ENCODE measurements around the gene PEPD.

The PEPD gene

GRCh38 chr19:33500586-33500985 is 21.0 kb downstream of the PEPD start:
- H4K91ac ChIP-seq (ENCODE audit: low read length) = no peak overlapping the region
- peaks cover 34 to 57% of the 10 kb centered on the region in 2 experiments for H3K36me3 ChIP-seq (ENCODE audit: control insufficient read depth in 1 of 2, insufficient read depth in 2 of 2, low read depth in 1 of 2, low read length in 2 of 2)
- no peak overlapping the region for H3K9ac ChIP-seq (ENCODE audit: low read length)
- no peak overlapping the region for H2BK120ac ChIP-seq (ENCODE audit: low read depth, low read length)
- H2AK5ac ChIP-seq (ENCODE audit: low read length, severe bottlenecking) = no peak overlapping the region
- H4K8ac ChIP-seq (ENCODE audit: low read length) = no peak overlapping the region
- H3K18ac ChIP-seq (ENCODE audit: low read depth in 1 of 2, low read length in 2 of 2) = no peak overlapping the region
- no peaks in the 10 kb centered on the region for H3K4me1 ChIP-seq (ENCODE audit: control insufficient read depth, insufficient read depth, low read depth, low read length)
- H2BK15ac ChIP-seq (ENCODE audit: low read depth, poor library complexity, severe bottlenecking) = no peak overlapping the region
- H3K27ac ChIP-seq (ENCODE audit: low read length, poor library complexity, severe bottlenecking) = no peak overlapping the region
- H3K79me1 ChIP-seq (replicated peaks; ENCODE audit: low read length, poor library complexity, severe bottlenecking) = peaks cover 2% of the 10 kb centered on the region
- H3K4ac ChIP-seq (ENCODE audit: low read depth in 1 of 2, low read length in 2 of 2) = no peak overlapping the region
- DNase-seq = no peak
- no peak overlapping the region for H3K23ac ChIP-seq (ENCODE audit: low read length in 2 of 2)
- WGBS = 90% methylated on average over 13 of the region's 13 CpGs
- H2BK5ac ChIP-seq (ENCODE audit: low read depth, low read length, poor library complexity, severe bottlenecking) = no peak overlapping the region
- H3K4me2 ChIP-seq (ENCODE audit: low read length, poor library complexity, severe bottlenecking) = no peak overlapping the region
- no peak overlapping the region for H3K14ac ChIP-seq (ENCODE audit: low read length in 2 of 2)
- no peak overlapping the region for H2AFZ ChIP-seq (ENCODE audit: low read depth, low read length)
- H3K9me3 ChIP-seq (ENCODE audit: control insufficient read depth, low read length) = no peaks in the 10 kb centered on the region
- no peaks in the 10 kb centered on the region for H3K27me3 ChIP-seq (ENCODE audit: control insufficient read depth in 1 of 2, insufficient read depth in 1 of 2, low read length in 2 of 2)
- no peak overlapping the region for H2BK12ac ChIP-seq (ENCODE audit: low read length in 2 of 2)
- no peak overlapping the region for H3K4me3 ChIP-seq (ENCODE audit: insufficient read depth in 1 of 2, low read depth in 1 of 2, low read length in 2 of 2)

GRCh38 chr19:33499671-33500506 is 21.7 kb downstream of the PEPD start:
- H4K91ac ChIP-seq (ENCODE audit: low read length) = no peak overlapping the region
- H2BK12ac ChIP-seq (ENCODE audit: low read length in 2 of 2) = no peak overlapping the region
- H3K9ac ChIP-seq (ENCODE audit: low read length) = no peak overlapping the region
- H3K4ac ChIP-seq (ENCODE audit: low read depth in 1 of 2, low read length in 2 of 2) = no peak overlapping the region
- no peak overlapping the region for H3K4me2 ChIP-seq (ENCODE audit: low read length, poor library complexity, severe bottlenecking)
- 96% methylated on average over 13 of the region's 13 CpGs for WGBS
- H3K23ac ChIP-seq (ENCODE audit: low read length in 2 of 2) = no peak overlapping the region
- H2BK120ac ChIP-seq (ENCODE audit: low read depth, low read length) = no peak overlapping the region
- no peak overlapping the region for H2AK5ac ChIP-seq (ENCODE audit: low read length, severe bottlenecking)
- H3K36me3 ChIP-seq (ENCODE audit: control insufficient read depth in 1 of 2, insufficient read depth in 2 of 2, low read depth in 1 of 2, low read length in 2 of 2) = peaks cover 34 to 54% of the 10 kb centered on the region in 2 experiments
- no peaks in the 10 kb centered on the region for H3K27me3 ChIP-seq (ENCODE audit: control insufficient read depth in 1 of 2, insufficient read depth in 1 of 2, low read length in 2 of 2)
- no peaks in the 10 kb centered on the region for H3K4me1 ChIP-seq (ENCODE audit: control insufficient read depth, insufficient read depth, low read depth, low read length)
- peaks cover 2% of the 10 kb centered on the region for H3K79me1 ChIP-seq (replicated peaks; ENCODE audit: low read length, poor library complexity, severe bottlenecking)
- no peak overlapping the region for H2BK5ac ChIP-seq (ENCODE audit: low read depth, low read length, poor library complexity, severe bottlenecking)
- H3K4me3 ChIP-seq (ENCODE audit: insufficient read depth in 1 of 2, low read depth in 1 of 2, low read length in 2 of 2) = no peak overlapping the region
- no peak overlapping the region for H3K18ac ChIP-seq (ENCODE audit: low read depth in 1 of 2, low read length in 2 of 2)
- no peak overlapping the region for H3K27ac ChIP-seq (ENCODE audit: low read length, poor library complexity, severe bottlenecking)
- H3K14ac ChIP-seq (ENCODE audit: low read length in 2 of 2) = no peak overlapping the region
- no peak overlapping the region for H4K8ac ChIP-seq (ENCODE audit: low read length)
- no peak overlapping the region for H2BK15ac ChIP-seq (ENCODE audit: low read depth, poor library complexity, severe bottlenecking)
- no peaks in the 10 kb centered on the region for H3K9me3 ChIP-seq (ENCODE audit: control insufficient read depth, low read length)
- no peak overlapping the region for H2AFZ ChIP-seq (ENCODE audit: low read depth, low read length)
- DNase-seq = no peak

DNA sequence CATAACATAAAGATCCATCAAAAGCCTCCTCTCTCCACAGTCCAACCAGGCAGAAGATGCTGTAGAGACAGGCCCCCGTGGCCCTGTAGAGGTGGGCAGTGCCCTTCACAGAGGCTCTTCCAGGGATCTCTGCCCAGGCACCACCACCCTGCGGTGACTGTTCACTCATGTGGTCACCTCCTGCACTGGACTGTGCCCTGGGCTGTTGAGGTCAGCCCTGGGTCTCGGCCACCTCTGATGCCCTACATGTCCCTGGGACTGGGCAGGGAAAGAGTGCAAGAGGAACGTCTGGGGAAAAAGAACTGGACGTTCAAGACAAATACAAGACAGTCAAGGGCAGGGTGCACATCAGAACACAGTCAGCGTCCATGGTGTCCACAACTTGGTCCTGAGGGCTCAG is 22.3 kb downstream of the PEPD start:
- Histone ChIP-seq H3K36me3 (ENCODE audit: control insufficient read depth in 1 of 2, insufficient read depth in 2 of 2, low read depth in 1 of 2, low read length in 2 of 2) (peaks cover 34 to 52% of the 10 kb centered on the region in 2 experiments), H3K79me1 (replicated peaks; ENCODE audit: low read length, poor library complexity, severe bottlenecking) (no peaks in the 10 kb centered on the region), H3K4me1 (ENCODE audit: control insufficient read depth, insufficient read depth, low read depth, low read length) (no peaks in the 10 kb centered on the region), H3K27ac (ENCODE audit: low read length, poor library complexity, severe bottlenecking) (no peak overlapping the region), H2BK15ac (ENCODE audit: low read depth, poor library complexity, severe bottlenecking) (no peak overlapping the region), H3K18ac (ENCODE audit: low read depth in 1 of 2, low read length in 2 of 2) (no peak overlapping the region), H3K9ac (ENCODE audit: low read length) (no peak overlapping the region), H2AK5ac (ENCODE audit: low read length, severe bottlenecking) (no peak overlapping the region), H3K4me2 (ENCODE audit: low read length, poor library complexity, severe bottlenecking) (no peak overlapping the region), H2BK5ac (ENCODE audit: low read depth, low read length, poor library complexity, severe bottlenecking) (no peak overlapping the region), H3K23ac (ENCODE audit: low read length in 2 of 2) (no peak overlapping the region), H2BK12ac (ENCODE audit: low read length in 2 of 2) (no peak overlapping the region), H3K27me3 (ENCODE audit: control insufficient read depth in 1 of 2, insufficient read depth in 1 of 2, low read length in 2 of 2) (no peaks in the 10 kb centered on the region), H4K91ac (ENCODE audit: low read length) (no peak overlapping the region), H2AFZ (ENCODE audit: low read depth, low read length) (no peak overlapping the region), H3K14ac (ENCODE audit: low read length in 2 of 2) (no peak overlapping the region), H4K8ac (ENCODE audit: low read length) (no peak overlapping the region), H3K9me3 (ENCODE audit: control insufficient read depth, low read length) (no peaks in the 10 kb centered on the region), H3K4me3 (ENCODE audit: insufficient read depth in 1 of 2, low read depth in 1 of 2, low read length in 2 of 2) (no peak overlapping the region), H2BK120ac (ENCODE audit: low read depth, low read length) (no peak overlapping the region), H3K4ac (ENCODE audit: low read depth in 1 of 2, low read length in 2 of 2) (no peak overlapping the region)
- no peak for DNase-seq
- 81% methylated on average over 6 of the region's 6 CpGs for WGBS

- Histone ChIP-seq H3K27me3 (ENCODE audit: control insufficient read depth in 1 of 2, insufficient read depth in 1 of 2, low read length in 2 of 2) (no peaks in the 10 kb centered on the region), H3K4me2 (ENCODE audit: low read length, poor library complexity, severe bottlenecking) (no peak overlapping the region), H3K18ac (ENCODE audit: low read depth in 1 of 2, low read length in 2 of 2) (no peak overlapping the region), H3K4ac (ENCODE audit: low read depth in 1 of 2, low read length in 2 of 2) (no peak overlapping the region), H2BK15ac (ENCODE audit: low read depth, poor library complexity, severe bottlenecking) (no peak overlapping the region), H2AFZ (ENCODE audit: low read depth, low read length) (no peak overlapping the region), H4K91ac (ENCODE audit: low read length) (no peak overlapping the region), H3K23ac (ENCODE audit: low read length in 2 of 2) (no peak overlapping the region), H4K8ac (ENCODE audit: low read length) (no peak overlapping the region), H3K79me1 (replicated peaks; ENCODE audit: low read length, poor library complexity, severe bottlenecking) (no peaks in the 10 kb centered on the region), H3K36me3 (ENCODE audit: control insufficient read depth in 1 of 2, insufficient read depth in 2 of 2, low read depth in 1 of 2, low read length in 2 of 2) (peaks cover 34 to 53% of the 10 kb centered on the region in 2 experiments), H3K27ac (ENCODE audit: low read length, poor library complexity, severe bottlenecking) (no peak overlapping the region), H3K4me1 (ENCODE audit: control insufficient read depth, insufficient read depth, low read depth, low read length) (no peaks in the 10 kb centered on the region), H2BK120ac (ENCODE audit: low read depth, low read length) (no peak overlapping the region), H3K4me3 (ENCODE audit: insufficient read depth in 1 of 2, low read depth in 1 of 2, low read length in 2 of 2) (no peak overlapping the region), H3K14ac (ENCODE audit: low read length in 2 of 2) (no peak overlapping the region), H2BK12ac (ENCODE audit: low read length in 2 of 2) (no peak overlapping the region), H2AK5ac (ENCODE audit: low read length, severe bottlenecking) (no peak overlapping the region), H3K9ac (ENCODE audit: low read length) (no peak overlapping the region), H2BK5ac (ENCODE audit: low read depth, low read length, poor library complexity, severe bottlenecking) (no peak overlapping the region), H3K9me3 (ENCODE audit: control insufficient read depth, low read length) (no peaks in the 10 kb centered on the region)
- no peak for DNase-seq
- 97% methylated on average over 10 of the region's 10 CpGs for WGBS
Measured at GRCh38 chr19:33498391-33499000, 23.1 kb downstream of the PEPD start.

Measured in mesenchymal stem cell (in vitro differentiated cells and primary cell).